ENCODE data around the gene U2AF2.

The U2AF2 gene

DNA sequence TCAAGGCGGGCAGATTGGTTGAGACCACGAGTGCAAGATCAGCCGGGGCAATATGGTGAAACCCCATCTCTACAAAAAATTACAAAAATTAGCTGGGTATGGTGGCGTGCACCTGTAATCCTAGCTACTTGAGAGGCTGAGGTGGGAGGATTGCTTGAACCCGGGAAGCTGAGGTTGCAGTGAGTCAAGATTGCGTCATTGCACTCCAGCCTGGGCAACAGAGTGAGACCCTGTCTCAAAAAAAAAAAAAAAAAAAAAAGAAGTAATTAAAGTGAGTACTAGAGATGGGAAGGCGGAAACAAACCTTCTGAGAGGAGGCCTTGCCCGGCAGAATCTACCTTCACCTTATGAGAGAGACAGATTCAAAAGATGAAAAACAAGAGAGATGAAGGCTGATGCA, 68.7 kb downstream of the U2AF2 start:
- no peak overlapping the region for H3K4me3 ChIP-seq (ENCODE audit: low read depth, low read length)
- no peak for DNase-seq (ENCODE audit: low read depth)

Data from skeletal muscle cell (primary cell).